A549 (cell line): Measurements from ENCODE around the gene KLHL2. TPM values are rescaled to one million over a fixed set of nuclear protein-coding genes. Genes with fewer than 3 reads are reported as not detected.
A peak's percentile ranks its signal among the peaks of the same experiment; 100 is the strongest.

ENCODE experiments used
- ATAC-seq, 2 experiments: fragments of 200-7000 bp in 1 of 2; fragments of >200 bp in 1 of 2; cut with Nextera tagmentation in 1 of 2; cut with Tn5 transposase in 1 of 2; 3 replicates each; pipeline versions ENCODE4 v1.8.0 to v1.9.1; 2018 to 2020; ENCODE audit warnings: mild to moderate bottlenecking in 1 of 2, moderate library complexity in 1 of 2
- CTCF ChIA-PET: fragments of 300-600 bp; sonication (Branson Sonifier 250); formaldehyde crosslinking; extraction: SDS; loops from one replicate; lab custom pipeline; 2021; ENCODE audit warnings: antibody characterized with exemption, inconsistent platforms; lab: Yijun Ruan, JAX
- POLR2A ChIA-PET: fragments of 350-600 bp; formaldehyde crosslinking; extraction: SDS; loops from one replicate; lab custom pipeline; 2021; ENCODE audit warnings: antibody characterized with exemption, inconsistent platforms; lab: Yijun Ruan, JAX
- DNase-seq, 2 experiments: peaks; one replicate each; pipeline versions ENCODE4 v3.0.0 to v3.0.0-alpha.2; 2011 to 2016; ENCODE audit warnings: low read depth in 1 of 2, low spot score in 1 of 2
- FAIRE-seq: peaks from 2 replicates; lab custom pipeline; 2011; peaks lifted over from hg19 to GRCh38; lab: Jason Lieb, UNC
- H3K27ac ChIP-seq, 2 experiments: fragments of >200 bp; sonication (Bioruptor Twin); formaldehyde crosslinking; 3 replicates each; pipeline ENCODE4 v1.5.1; 2016 to 2017
- H3K4me1 ChIP-seq: fragments of >200 bp; sonication (Bioruptor Twin); formaldehyde crosslinking; 3 replicates; pipeline ENCODE4 v1.6.1; 2016
- H3K4me2 ChIP-seq: fragments of >200 bp; sonication (Bioruptor Twin); formaldehyde crosslinking; 3 replicates; pipeline ENCODE4 v1.6.1; 2016
- H3K4me3 ChIP-seq: fragments of >200 bp; sonication (Bioruptor Twin); formaldehyde crosslinking; 3 replicates; pipeline ENCODE4 v1.5.1; 2016
- H3K9me3 ChIP-seq: fragments of >200 bp; sonication (Bioruptor Twin); formaldehyde crosslinking; 3 replicates; pipeline ENCODE4 v1.6.1; 2016
- CEBPB ChIP-seq, 2 experiments: fragments of >200 bp in 1 of 2; sonication (Bioruptor Twin) in 1 of 2; formaldehyde crosslinking in 1 of 2; IDR thresholded peaks; 2 replicates each; pipeline ENCODE4 v1.6.1; 2012 to 2016
- CTCF ChIP-seq: fragments of >200 bp; sonication (Bioruptor Twin); formaldehyde crosslinking; IDR thresholded peaks from 3 replicates; pipeline ENCODE4 v1.5.1; 2016
- EHMT2 ChIP-seq: fragments of 200-600 bp; sonication (generic); IDR thresholded peaks from 2 replicates; pipeline ENCODE4 v1.6.1; 2016; ENCODE audit warnings: antibody characterized with exemption, low read depth, mild to moderate bottlenecking, moderate library complexity
- ESRRA ChIP-seq: fragments of 150-350 bp; IDR thresholded peaks from 2 replicates; pipeline ENCODE4 v1.6.1; 2014; ENCODE audit warnings: mild to moderate bottlenecking, low read length, borderline replicate concordance
- KDM5A ChIP-seq: fragments of 200-600 bp; sonication (generic); IDR thresholded peaks from 2 replicates; pipeline ENCODE4 v1.6.1; 2016; ENCODE audit warnings: antibody characterized with exemption, mild to moderate bottlenecking
- MAFK ChIP-seq: fragments of 450-650 bp; IDR thresholded peaks from 2 replicates; pipeline ENCODE4 v1.6.1; 2014; ENCODE audit not compliant: partially characterized antibody
- MYC ChIP-seq: IDR thresholded peaks from 2 replicates; pipeline ENCODE4 v1.6.1; 2012; ENCODE audit warnings: mild to moderate bottlenecking, inconsistent platforms, low read length, improper control_type of control experiment, borderline replicate concordance
- NFE2L2 ChIP-seq: fragments of 150-350 bp; conservative IDR thresholded peaks from 2 replicates; pipeline ENCODE4 v1.6.1; 2014; ENCODE audit warnings: low read length
- NPAS2 ChIP-seq: fragments of 250-450 bp; sonication (Bioruptor Pico); IDR thresholded peaks from 2 replicates; pipeline ENCODE4 v1.8.0; 2022; ENCODE audit warnings: mild to moderate bottlenecking, moderate library complexity, borderline replicate concordance
- NR3C1 ChIP-seq: fragments of >200 bp; sonication (Bioruptor Twin); formaldehyde crosslinking; IDR thresholded peaks from 3 replicates; pipeline ENCODE4 v1.6.1; 2017
- RCOR1 ChIP-seq: fragments of 150-350 bp; IDR thresholded peaks from 2 replicates; pipeline ENCODE4 v1.6.1; 2014; ENCODE audit warnings: antibody characterized with exemption, low read length, low read depth
- REST ChIP-seq: fragments of 200-600 bp; sonication (generic); IDR thresholded peaks from 2 replicates; pipeline ENCODE4 v1.6.1; 2016; ENCODE audit warnings: antibody characterized with exemption, mild to moderate bottlenecking, moderate library complexity
- RFX5 ChIP-seq: fragments of 450-650 bp; IDR thresholded peaks from 2 replicates; pipeline ENCODE4 v1.7.1; 2014; ENCODE audit warnings: antibody characterized with exemption, mild to moderate bottlenecking, moderate library complexity
- TP53 ChIP-seq: fragments of 250-450 bp; sonication (Bioruptor Pico); IDR thresholded peaks from 2 replicates; pipeline ENCODE4 v1.5.0; 2021; ENCODE audit warnings: mild to moderate bottlenecking, moderate library complexity
- ZNF302 ChIP-seq: fragments of 250-450 bp; sonication (Bioruptor Pico); IDR thresholded peaks from 2 replicates; pipeline ENCODE4 v1.9.0; 2021; ENCODE audit warnings: inconsistent platforms, mild to moderate bottlenecking, moderate library complexity
- ZSCAN20 ChIP-seq: fragments of 250-450 bp; sonication (Bioruptor Pico); IDR thresholded peaks from 2 replicates; pipeline ENCODE4 v1.8.0; 2022; ENCODE audit warnings: mild to moderate bottlenecking, moderate library complexity
- WGBS: methylation state at CpG from one replicate; pipeline ENCODE4 v1.1.6; 2017; ENCODE audit errors: missing lambda C conversion rate; 5-methylcytosine and 5-hydroxymethylcytosine counted together
- polyA plus RNA-seq, 4 experiments: library from polyadenylated mRNA; depleted of rRNA in 3 of 4; stranded (reverse); fragments of >200 nt; fragmentation: RNase III in 1 of 4; extraction: RNeasy Plus Mini Kit Qiagen cat#74134 plus additional on column Dnase treatment in 1 of 4; gene quantifications; 2 replicates in 3 of 4; 3 replicates in 1 of 4; pipeline ENCODE4 v1.2.3, GENCODE V29; 2011 to 2017
- TF ChIP-seq, protein P1 (sequence below): IDR thresholded peaks from 2 replicates; pipeline ENCODE4 v1.6.1; 2012; ENCODE audit warnings: low read depth, borderline replicate concordance
- TF ChIP-seq, protein P2 (sequence below): fragments of >200 bp; sonication (Bioruptor Twin); formaldehyde crosslinking; IDR thresholded peaks from 3 replicates; pipeline ENCODE4 v1.6.1; 2016
- TF ChIP-seq, protein P3 (sequence below): fragments of >200 bp; sonication (Bioruptor Twin); formaldehyde crosslinking; IDR thresholded peaks from 2 replicates; pipeline ENCODE4 v1.6.1; 2016
- TF ChIP-seq, protein P4 (sequence below): IDR thresholded peaks from 2 replicates; pipeline ENCODE4 v1.6.1; 2012

KLHL2 gene
- polyA plus RNA-seq, 2 of the 4 experiments (the other 2 are of a cell fraction): 13.6 to 21.6 TPM

- H3K4me2 ChIP-seq: peak overlapping the region; percentile 15; the same call in 1 of the 3 replicates
- ChIA-PET CTCF (interaction anchor here (1.4 kb wide), 1 partner anchor 29 kb away, joined by 4 read pairs; no protein-coding TSS in a partner anchor), POLR2A (no interaction called here)
- H3K4me1 ChIP-seq: peaks cover 52% of the 10 kb centered on the region
- FAIRE-seq: no peak
- DNase-seq: no peak
- no peak for ATAC-seq
- no peak overlapping the region for H3K4me3 ChIP-seq
- 86% methylated on average over 5 of the region's 5 CpGs for WGBS
- H3K9me3 ChIP-seq: no peaks in the 10 kb centered on the region
- TF ChIP-seq MAFK (no peak), KDM5A (no peak), CEBPB (IDR thresholded peaks at IDR 0.05) (no peak), EHMT2 (no peak), ZSCAN20 (CRISPR knock-in tag) (no peak), NR3C1 (no peak), TP53 (no peak), RCOR1 (no peak), RFX5 (no peak), ZNF302 (CRISPR knock-in tag) (no peak), MYC (no peak), NPAS2 (CRISPR knock-in tag) (no peak), REST (no peak), CTCF (no peak), ESRRA (no peak), NFE2L2 (no peak)
- TF ChIP-seq, protein P1, sequence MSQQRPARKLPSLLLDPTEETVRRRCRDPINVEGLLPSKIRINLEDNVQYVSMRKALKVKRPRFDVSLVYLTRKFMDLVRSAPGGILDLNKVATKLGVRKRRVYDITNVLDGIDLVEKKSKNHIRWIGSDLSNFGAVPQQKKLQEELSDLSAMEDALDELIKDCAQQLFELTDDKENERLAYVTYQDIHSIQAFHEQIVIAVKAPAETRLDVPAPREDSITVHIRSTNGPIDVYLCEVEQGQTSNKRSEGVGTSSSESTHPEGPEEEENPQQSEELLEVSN: no peak
- TF ChIP-seq, protein P2, sequence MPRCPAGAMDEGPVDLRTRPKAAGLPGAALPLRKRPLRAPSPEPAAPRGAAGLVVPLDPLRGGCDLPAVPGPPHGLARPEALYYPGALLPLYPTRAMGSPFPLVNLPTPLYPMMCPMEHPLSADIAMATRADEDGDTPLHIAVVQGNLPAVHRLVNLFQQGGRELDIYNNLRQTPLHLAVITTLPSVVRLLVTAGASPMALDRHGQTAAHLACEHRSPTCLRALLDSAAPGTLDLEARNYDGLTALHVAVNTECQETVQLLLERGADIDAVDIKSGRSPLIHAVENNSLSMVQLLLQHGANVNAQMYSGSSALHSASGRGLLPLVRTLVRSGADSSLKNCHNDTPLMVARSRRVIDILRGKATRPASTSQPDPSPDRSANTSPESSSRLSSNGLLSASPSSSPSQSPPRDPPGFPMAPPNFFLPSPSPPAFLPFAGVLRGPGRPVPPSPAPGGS: no peak
- TF ChIP-seq, protein P3, sequence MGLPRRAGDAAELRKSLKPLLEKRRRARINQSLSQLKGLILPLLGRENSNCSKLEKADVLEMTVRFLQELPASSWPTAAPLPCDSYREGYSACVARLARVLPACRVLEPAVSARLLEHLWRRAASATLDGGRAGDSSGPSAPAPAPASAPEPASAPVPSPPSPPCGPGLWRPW: no peak
- TF ChIP-seq, protein P4, sequence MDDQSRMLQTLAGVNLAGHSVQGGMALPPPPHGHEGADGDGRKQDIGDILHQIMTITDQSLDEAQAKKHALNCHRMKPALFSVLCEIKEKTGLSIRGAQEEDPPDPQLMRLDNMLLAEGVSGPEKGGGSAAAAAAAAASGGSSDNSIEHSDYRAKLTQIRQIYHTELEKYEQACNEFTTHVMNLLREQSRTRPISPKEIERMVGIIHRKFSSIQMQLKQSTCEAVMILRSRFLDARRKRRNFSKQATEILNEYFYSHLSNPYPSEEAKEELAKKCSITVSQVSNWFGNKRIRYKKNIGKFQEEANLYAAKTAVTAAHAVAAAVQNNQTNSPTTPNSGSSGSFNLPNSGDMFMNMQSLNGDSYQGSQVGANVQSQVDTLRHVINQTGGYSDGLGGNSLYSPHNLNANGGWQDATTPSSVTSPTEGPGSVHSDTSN: no peak
- TF ChIP-seq, all 56 proteins: peak for 0
- H3K27ac ChIP-seq: no peak overlapping the region
These were observed 2.4 kb downstream of the KLHL2 start for GRCh38 chr4:165209796-165210195.
